GM23338 (cell line): ENCODE data around the gene ZBTB42. TPM values are rescaled to one million over a fixed set of nuclear protein-coding genes. Genes with fewer than 3 reads are reported as not detected.

Experiments used
- ATAC-seq: fragments of 200-7000 bp; cut with Tn5 transposase; 3 replicates; pipeline ENCODE4 v1.9.1; 2020
- DNase-seq: peaks from one replicate; pipeline ENCODE4 v3.0.0-alpha.2; 2015; ENCODE audit warnings: low spot score
- H2AFZ ChIP-seq: fragments of 200-600 bp; sonication (generic); 2 replicates; pipeline ENCODE4 v1.8.0; 2016; ENCODE audit warnings: antibody characterized with exemption, mild to moderate bottlenecking, moderate library complexity
- H3F3A ChIP-seq: fragments of 200-600 bp; sonication (generic); replicated peaks from 2 replicates; pipeline ENCODE4 v1.8.0; 2017; ENCODE audit warnings: antibody characterized with exemption, mixed run types, low read depth
- H3K27ac ChIP-seq: fragments of 200-600 bp; sonication (generic); 2 replicates; pipeline ENCODE4 v1.6.1; 2016; ENCODE audit warnings: low read depth
- H3K27me3 ChIP-seq: fragments of 200-600 bp; sonication (generic); 2 replicates; pipeline ENCODE4 v1.8.0; 2016; ENCODE audit warnings: mild to moderate bottlenecking, mixed run types, moderate library complexity; ENCODE audit not compliant: insufficient read depth
- H3K36me3 ChIP-seq: fragments of 200-600 bp; sonication (generic); 2 replicates; pipeline ENCODE4 v1.8.0; 2016; ENCODE audit warnings: mild to moderate bottlenecking; ENCODE audit not compliant: insufficient read depth
- H3K4me1 ChIP-seq: fragments of 200-600 bp; sonication (generic); 2 replicates; pipeline ENCODE4 v1.8.0; 2016; ENCODE audit warnings: mild to moderate bottlenecking, moderate library complexity; ENCODE audit not compliant: insufficient read depth
- H3K4me2 ChIP-seq: fragments of 200-600 bp; sonication (generic); 2 replicates; pipeline ENCODE4 v1.7.1; 2017; ENCODE audit warnings: mixed run types
- H3K4me3 ChIP-seq: fragments of 200-600 bp; sonication (generic); 2 replicates; pipeline ENCODE4 v1.6.1; 2016; ENCODE audit warnings: mixed run types
- H3K79me2 ChIP-seq: fragments of 200-600 bp; sonication (generic); replicated peaks from 2 replicates; pipeline ENCODE4 v1.8.0; 2017; ENCODE audit warnings: mild to moderate bottlenecking; ENCODE audit not compliant: insufficient read depth
- H3K9me2 ChIP-seq: fragments of 200-600 bp; sonication (generic); 2 replicates; pipeline ENCODE4 v1.8.0; 2017; ENCODE audit not compliant: insufficient read depth
- H4K20me1 ChIP-seq: fragments of 200-600 bp; sonication (generic); replicated peaks from 2 replicates; pipeline ENCODE4 v1.8.0; 2017; ENCODE audit warnings: mild to moderate bottlenecking; ENCODE audit not compliant: insufficient read depth
- H3K27ac Mint-ChIP-seq: 2 replicates; pipeline ENCODE4 v1.8.0; 2020; ENCODE audit warnings: inconsistent platforms, mild to moderate bottlenecking, moderate library complexity, mixed read lengths
- H3K27me3 Mint-ChIP-seq: 3 replicates; pipeline ENCODE4 v1.8.0; 2022; ENCODE audit warnings: low read depth, mild to moderate bottlenecking, moderate library complexity, mixed read lengths, inconsistent platforms; ENCODE audit not compliant: insufficient read depth, poor library complexity
- H3K36me3 Mint-ChIP-seq: 3 replicates; pipeline ENCODE4 v1.8.0; 2021; ENCODE audit warnings: low read depth, mild to moderate bottlenecking, inconsistent platforms, moderate library complexity, mixed read lengths
- H3K4me1 Mint-ChIP-seq: 3 replicates; pipeline ENCODE4 v1.8.0; 2020; ENCODE audit warnings: mild to moderate bottlenecking, inconsistent platforms, mixed read lengths
- H3K4me3 Mint-ChIP-seq: 3 replicates; pipeline ENCODE4 v1.8.0; 2021; ENCODE audit warnings: moderate library complexity, mild to moderate bottlenecking, inconsistent platforms, mixed read lengths
- H3K9me3 Mint-ChIP-seq: 3 replicates; pipeline ENCODE4 v1.8.0; 2020; ENCODE audit warnings: moderate library complexity, mild to moderate bottlenecking, inconsistent platforms, mixed read lengths
- EZH2 ChIP-seq: fragments of 200-600 bp; sonication (generic); IDR thresholded peaks from one replicate; pipeline ENCODE4 v1.8.0; 2017; ENCODE audit warnings: antibody characterized with exemption, mild to moderate bottlenecking, low read depth; ENCODE audit not compliant: unreplicated experiment
- EZH2phosphoT487 ChIP-seq: fragments of 200-600 bp; sonication (generic); IDR thresholded peaks from one replicate; pipeline ENCODE4 v1.8.1; 2018; ENCODE audit warnings: antibody characterized with exemption; ENCODE audit not compliant: unreplicated experiment
- NANOG ChIP-seq: IDR thresholded peaks from 2 replicates; pipeline ENCODE4 v1.6.1; 2016; ENCODE audit warnings: antibody characterized with exemption, borderline replicate concordance
- POLR2AphosphoS5 ChIP-seq: IDR thresholded peaks from 2 replicates; pipeline ENCODE4 v1.6.1; 2016; ENCODE audit warnings: antibody characterized with exemption, low read depth
- ZNF114 ChIP-seq: fragments of 250-450 bp; sonication (Bioruptor Pico); IDR thresholded peaks from 2 replicates; pipeline ENCODE4 v1.5.0; 2020; ENCODE audit warnings: mild to moderate bottlenecking, moderate library complexity
- ZNF331 ChIP-seq: fragments of 250-450 bp; sonication (Bioruptor Pico); IDR thresholded peaks from 2 replicates; pipeline ENCODE4 v1.5.0; 2020; ENCODE audit warnings: low read depth, mild to moderate bottlenecking, moderate library complexity
- polyA plus RNA-seq: library from polyadenylated mRNA; unstranded; fragments of >200 nt; fragmentation: Nextera tagmentation; extraction: Ambion mirVana; gene quantifications from 2 replicates; pipeline ENCODE4 v1.2.1, GENCODE V29; 2016
- total RNA-seq: library from RNA; depleted of rRNA; stranded (reverse); fragments of >200 nt; shearing (Covaris generic); gene quantifications from 2 replicates; pipeline ENCODE4 v1.2.3, GENCODE V29; 2014
- TF ChIP-seq, protein P1 (sequence below): IDR thresholded peaks from one replicate; pipeline ENCODE4 v1.6.1; 2018; ENCODE audit warnings: antibody characterized with exemption; ENCODE audit not compliant: unreplicated experiment
- TF ChIP-seq, protein P2 (sequence below): fragments of 250-450 bp; sonication (Bioruptor Pico); IDR thresholded peaks from 2 replicates; pipeline ENCODE4 v1.5.0; 2020; ENCODE audit warnings: mild to moderate bottlenecking, moderate library complexity

ZBTB42 gene
- total and polyA plus RNA-seq, 2 experiments from 2014 or later = 0.70 to 4.4 TPM

DNA sequence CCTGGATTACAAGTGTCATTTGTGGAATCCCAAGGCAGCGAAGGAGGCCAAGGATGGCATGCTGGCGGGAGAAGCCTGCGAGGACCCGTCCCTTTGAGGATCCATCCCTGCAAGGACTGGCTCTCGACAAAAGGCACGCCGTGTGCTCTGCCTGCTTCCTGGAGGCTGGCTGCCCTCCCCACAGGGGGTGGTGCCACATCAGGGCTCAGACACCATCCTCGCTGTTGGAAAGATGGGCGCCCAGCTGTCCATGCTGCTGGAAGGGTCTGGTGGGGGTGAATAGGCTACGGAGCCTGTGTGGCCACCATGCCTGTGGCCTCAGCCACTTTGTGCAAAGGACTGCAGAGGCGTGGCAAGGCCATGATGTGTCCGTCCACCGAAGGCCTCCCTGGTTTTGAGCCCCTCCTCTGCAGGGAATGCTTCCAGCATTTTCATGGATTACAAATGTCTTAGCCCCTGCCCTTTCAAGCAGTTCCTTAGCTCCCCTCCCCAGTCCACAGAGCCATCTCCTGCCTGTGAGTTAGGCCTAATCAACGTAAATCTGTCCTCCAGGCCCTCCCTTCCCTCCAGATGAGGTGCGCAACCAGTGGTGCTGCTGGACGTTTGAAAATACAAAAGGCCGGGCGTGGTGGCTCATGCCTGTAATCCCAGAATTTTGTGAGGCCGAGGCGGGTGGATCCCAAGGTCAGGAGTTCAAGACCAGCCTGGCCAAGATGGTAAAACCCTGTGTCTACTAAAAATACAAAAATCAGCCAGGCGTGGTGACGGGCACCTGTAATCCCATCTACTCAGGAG, 22.1 kb downstream of the ZBTB42 start (continued):
- TF ChIP-seq, protein P1, sequence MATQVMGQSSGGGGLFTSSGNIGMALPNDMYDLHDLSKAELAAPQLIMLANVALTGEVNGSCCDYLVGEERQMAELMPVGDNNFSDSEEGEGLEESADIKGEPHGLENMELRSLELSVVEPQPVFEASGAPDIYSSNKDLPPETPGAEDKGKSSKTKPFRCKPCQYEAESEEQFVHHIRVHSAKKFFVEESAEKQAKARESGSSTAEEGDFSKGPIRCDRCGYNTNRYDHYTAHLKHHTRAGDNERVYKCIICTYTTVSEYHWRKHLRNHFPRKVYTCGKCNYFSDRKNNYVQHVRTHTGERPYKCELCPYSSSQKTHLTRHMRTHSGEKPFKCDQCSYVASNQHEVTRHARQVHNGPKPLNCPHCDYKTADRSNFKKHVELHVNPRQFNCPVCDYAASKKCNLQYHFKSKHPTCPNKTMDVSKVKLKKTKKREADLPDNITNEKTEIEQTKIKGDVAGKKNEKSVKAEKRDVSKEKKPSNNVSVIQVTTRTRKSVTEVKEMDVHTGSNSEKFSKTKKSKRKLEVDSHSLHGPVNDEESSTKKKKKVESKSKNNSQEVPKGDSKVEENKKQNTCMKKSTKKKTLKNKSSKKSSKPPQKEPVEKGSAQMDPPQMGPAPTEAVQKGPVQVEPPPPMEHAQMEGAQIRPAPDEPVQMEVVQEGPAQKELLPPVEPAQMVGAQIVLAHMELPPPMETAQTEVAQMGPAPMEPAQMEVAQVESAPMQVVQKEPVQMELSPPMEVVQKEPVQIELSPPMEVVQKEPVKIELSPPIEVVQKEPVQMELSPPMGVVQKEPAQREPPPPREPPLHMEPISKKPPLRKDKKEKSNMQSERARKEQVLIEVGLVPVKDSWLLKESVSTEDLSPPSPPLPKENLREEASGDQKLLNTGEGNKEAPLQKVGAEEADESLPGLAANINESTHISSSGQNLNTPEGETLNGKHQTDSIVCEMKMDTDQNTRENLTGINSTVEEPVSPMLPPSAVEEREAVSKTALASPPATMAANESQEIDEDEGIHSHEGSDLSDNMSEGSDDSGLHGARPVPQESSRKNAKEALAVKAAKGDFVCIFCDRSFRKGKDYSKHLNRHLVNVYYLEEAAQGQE = no peak

DNA sequence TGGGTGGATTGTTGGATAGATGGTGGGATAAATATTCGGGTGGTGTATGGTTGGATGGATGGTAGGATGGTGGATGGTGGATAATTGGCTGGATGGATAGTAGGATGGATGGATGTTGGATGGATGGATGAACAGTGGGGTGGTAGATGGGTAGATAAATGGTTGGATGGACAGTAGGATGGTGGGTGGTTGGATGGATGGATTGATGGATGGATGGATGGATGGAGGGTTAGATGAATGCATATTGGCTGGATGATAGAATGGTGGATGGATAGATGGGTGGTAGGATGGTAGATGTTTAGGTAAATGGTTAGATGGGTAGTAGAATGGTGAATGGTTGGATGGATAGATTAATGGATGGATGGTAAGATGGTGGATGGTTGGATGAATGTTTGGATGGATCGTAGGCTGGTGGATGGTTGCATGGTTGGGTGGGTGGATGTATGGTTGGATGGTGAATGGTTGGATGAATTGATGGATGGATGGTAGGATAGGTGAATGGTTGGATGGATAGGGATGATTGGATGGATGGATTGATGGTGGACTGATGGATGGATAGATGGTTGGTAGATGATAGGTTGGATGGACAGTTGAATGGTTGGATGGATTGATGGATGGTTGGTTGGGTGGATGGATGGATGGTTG, 23.6 kb downstream of the ZBTB42 start:
- ATAC-seq (no peak), DNase-seq (no peak)
- Histone ChIP-seq H3F3A (no peaks in the 10 kb centered on the region), H3K27me3 (peaks cover 26% of the 10 kb centered on the region), H3K4me2 (no peak overlapping the region), H3K4me1 (peaks cover 7% of the 10 kb centered on the region; the same call in 1 of the 2 replicates), H3K36me3 (no peaks in the 10 kb centered on the region), H4K20me1 (no peaks in the 10 kb centered on the region), H3K27ac (no peak overlapping the region), H2AFZ (no peak overlapping the region), H3K79me2 (no peaks in the 10 kb centered on the region), H3K9me2 (peaks cover 17% of the 10 kb centered on the region), H3K4me3 (no peak overlapping the region)
- Mint-ChIP-seq H3K36me3 (peaks cover 8% of the 10 kb centered on the region; the same call in 2 of the 3 replicates), H3K27ac (no peak overlapping the region), H3K9me3 (peaks cover 19% of the 10 kb centered on the region), H3K4me3 (peak overlapping the region; percentile 53), H3K4me1 (peaks cover 13% of the 10 kb centered on the region), H3K27me3 (peaks cover 51% of the 10 kb centered on the region)
- TF ChIP-seq NANOG = no peak
- TF ChIP-seq EZH2phosphoT487 = no peak
- no peak for TF ChIP-seq ZNF331 (CRISPR knock-in tag)
- TF ChIP-seq POLR2AphosphoS5 = no peak
- TF ChIP-seq EZH2 = no peak
- TF ChIP-seq, protein P1 = no peak
- no peak for TF ChIP-seq ZNF114 (CRISPR knock-in tag)
- TF ChIP-seq, protein P2, sequence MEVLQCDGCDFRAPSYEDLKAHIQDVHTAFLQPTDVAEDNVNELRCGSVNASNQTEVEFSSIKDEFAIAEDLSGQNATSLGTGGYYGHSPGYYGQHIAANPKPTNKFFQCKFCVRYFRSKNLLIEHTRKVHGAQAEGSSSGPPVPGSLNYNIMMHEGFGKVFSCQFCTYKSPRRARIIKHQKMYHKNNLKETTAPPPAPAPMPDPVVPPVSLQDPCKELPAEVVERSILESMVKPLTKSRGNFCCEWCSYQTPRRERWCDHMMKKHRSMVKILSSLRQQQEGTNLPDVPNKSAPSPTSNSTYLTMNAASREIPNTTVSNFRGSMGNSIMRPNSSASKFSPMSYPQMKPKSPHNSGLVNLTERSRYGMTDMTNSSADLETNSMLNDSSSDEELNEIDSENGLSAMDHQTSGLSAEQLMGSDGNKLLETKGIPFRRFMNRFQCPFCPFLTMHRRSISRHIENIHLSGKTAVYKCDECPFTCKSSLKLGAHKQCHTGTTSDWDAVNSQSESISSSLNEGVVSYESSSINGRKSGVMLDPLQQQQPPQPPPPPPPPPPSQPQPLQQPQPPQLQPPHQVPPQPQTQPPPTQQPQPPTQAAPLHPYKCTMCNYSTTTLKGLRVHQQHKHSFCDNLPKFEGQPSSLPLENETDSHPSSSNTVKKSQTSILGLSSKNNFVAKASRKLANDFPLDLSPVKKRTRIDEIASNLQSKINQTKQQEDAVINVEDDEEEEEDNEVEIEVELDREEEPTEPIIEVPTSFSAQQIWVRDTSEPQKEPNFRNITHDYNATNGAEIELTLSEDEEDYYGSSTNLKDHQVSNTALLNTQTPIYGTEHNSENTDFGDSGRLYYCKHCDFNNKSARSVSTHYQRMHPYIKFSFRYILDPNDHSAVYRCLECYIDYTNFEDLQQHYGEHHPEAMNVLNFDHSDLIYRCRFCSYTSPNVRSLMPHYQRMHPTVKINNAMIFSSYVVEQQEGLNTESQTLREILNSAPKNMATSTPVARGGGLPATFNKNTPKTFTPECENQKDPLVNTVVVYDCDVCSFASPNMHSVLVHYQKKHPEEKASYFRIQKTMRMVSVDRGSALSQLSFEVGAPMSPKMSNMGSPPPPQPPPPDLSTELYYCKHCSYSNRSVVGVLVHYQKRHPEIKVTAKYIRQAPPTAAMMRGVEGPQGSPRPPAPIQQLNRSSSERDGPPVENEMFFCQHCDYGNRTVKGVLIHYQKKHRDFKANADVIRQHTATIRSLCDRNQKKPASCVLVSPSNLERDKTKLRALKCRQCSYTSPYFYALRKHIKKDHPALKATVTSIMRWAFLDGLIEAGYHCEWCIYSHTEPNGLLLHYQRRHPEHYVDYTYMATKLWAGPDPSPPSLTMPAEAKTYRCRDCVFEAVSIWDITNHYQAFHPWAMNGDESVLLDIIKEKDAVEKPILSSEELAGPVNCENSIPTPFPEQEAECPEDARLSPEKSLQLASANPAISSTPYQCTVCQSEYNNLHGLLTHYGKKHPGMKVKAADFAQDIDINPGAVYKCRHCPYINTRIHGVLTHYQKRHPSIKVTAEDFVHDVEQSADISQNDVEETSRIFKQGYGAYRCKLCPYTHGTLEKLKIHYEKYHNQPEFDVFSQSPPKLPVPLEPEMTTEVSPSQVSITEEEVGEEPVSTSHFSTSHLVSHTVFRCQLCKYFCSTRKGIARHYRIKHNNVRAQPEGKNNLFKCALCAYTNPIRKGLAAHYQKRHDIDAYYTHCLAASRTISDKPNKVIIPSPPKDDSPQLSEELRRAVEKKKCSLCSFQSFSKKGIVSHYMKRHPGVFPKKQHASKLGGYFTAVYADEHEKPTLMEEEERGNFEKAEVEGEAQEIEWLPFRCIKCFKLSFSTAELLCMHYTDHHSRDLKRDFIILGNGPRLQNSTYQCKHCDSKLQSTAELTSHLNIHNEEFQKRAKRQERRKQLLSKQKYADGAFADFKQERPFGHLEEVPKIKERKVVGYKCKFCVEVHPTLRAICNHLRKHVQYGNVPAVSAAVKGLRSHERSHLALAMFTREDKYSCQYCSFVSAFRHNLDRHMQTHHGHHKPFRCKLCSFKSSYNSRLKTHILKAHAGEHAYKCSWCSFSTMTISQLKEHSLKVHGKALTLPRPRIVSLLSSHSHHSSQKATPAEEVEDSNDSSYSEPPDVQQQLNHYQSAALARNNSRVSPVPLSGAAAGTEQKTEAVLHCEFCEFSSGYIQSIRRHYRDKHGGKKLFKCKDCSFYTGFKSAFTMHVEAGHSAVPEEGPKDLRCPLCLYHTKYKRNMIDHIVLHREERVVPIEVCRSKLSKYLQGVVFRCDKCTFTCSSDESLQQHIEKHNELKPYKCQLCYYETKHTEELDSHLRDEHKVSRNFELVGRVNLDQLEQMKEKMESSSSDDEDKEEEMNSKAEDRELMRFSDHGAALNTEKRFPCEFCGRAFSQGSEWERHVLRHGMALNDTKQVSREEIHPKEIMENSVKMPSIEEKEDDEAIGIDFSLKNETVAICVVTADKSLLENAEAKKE (CRISPR knock-in tag) = no peak
